ENCODE measurements around the gene RGS17. TPM values are rescaled to one million over a fixed set of nuclear protein-coding genes. Genes with fewer than 3 reads are reported as not detected.
"Not testable (repeated sequence)": the region's sequence is repeated elsewhere in the genome, so short reads cannot be mapped to it uniquely, and the experiment has no call there.

RGS17 gene
- total RNA-seq, 3 donors from 2014 or later (not counting 1 experiment from before 2014, with no cell fraction given): 0.45 to 1.9 (median 0.55) TPM

GRCh38 chr6:153002613-153003365, 128.3 kb downstream of the RGS17 start, which contains the start of gene MTRF1L:
TSS of gene MTRF1L (minus strand) at chr6:153002709. CDS start at chr6:153002685, 24 bp downstream.
- H3K27ac ChIP-seq (ENCODE audit: low read length): peak within 1 kb of the TSS; percentile 86
- intact Hi-C loops (cut with micrococcal nuclease): loop anchor here (2.0 kb wide), 2 partner anchors 20 to 22 kb away; partner anchors contain the start of gene FBXO5
- peaks cover 7% of the 10 kb centered on the region for H3K36me3 ChIP-seq (ENCODE audit: control insufficient read depth, insufficient read depth, low read length)
- H3K4me3 ChIP-seq (ENCODE audit: low read length): peak within 1 kb of the TSS; percentile 92
- TF ChIP-seq, protein P1, sequence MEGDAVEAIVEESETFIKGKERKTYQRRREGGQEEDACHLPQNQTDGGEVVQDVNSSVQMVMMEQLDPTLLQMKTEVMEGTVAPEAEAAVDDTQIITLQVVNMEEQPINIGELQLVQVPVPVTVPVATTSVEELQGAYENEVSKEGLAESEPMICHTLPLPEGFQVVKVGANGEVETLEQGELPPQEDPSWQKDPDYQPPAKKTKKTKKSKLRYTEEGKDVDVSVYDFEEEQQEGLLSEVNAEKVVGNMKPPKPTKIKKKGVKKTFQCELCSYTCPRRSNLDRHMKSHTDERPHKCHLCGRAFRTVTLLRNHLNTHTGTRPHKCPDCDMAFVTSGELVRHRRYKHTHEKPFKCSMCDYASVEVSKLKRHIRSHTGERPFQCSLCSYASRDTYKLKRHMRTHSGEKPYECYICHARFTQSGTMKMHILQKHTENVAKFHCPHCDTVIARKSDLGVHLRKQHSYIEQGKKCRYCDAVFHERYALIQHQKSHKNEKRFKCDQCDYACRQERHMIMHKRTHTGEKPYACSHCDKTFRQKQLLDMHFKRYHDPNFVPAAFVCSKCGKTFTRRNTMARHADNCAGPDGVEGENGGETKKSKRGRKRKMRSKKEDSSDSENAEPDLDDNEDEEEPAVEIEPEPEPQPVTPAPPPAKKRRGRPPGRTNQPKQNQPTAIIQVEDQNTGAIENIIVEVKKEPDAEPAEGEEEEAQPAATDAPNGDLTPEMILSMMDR (IDR thresholded peaks at IDR 0.05): no peak
- peaks cover 18% of the 10 kb centered on the region for H3K4me1 ChIP-seq (ENCODE audit: control insufficient read depth, insufficient read depth, low read length)
- no peaks in the 10 kb centered on the region for H3K9me3 ChIP-seq (ENCODE audit: control insufficient read depth, insufficient read depth, low read length)
- H3K27me3 Mint-ChIP-seq (ENCODE audit: low read depth in 2 of 2): no peaks in the 10 kb centered on the region
- H3K27ac Mint-ChIP-seq: peak within 1 kb of the TSS; percentile 90 to 97
- no peaks in the 10 kb centered on the region for H3K9me3 Mint-ChIP-seq
- H3K4me3 Mint-ChIP-seq: peak within 1 kb of the TSS; percentile 98
- no peaks in the 10 kb centered on the region for H3K36me3 Mint-ChIP-seq
- DNase-seq (peak; percentile 74 to 92), ATAC-seq (peak; percentile 86 to 94 (median 89))
- H3K4me1 Mint-ChIP-seq: peaks cover 42 to 43% of the 10 kb centered on the region in 2 donors
- no peaks in the 10 kb centered on the region for H3K27me3 ChIP-seq (ENCODE audit: control insufficient read depth, insufficient read depth, low read length)
- under 1% methylated on average over 48 of the region's 52 CpGs for WGBS (ENCODE audit: insufficient coverage)

DNA sequence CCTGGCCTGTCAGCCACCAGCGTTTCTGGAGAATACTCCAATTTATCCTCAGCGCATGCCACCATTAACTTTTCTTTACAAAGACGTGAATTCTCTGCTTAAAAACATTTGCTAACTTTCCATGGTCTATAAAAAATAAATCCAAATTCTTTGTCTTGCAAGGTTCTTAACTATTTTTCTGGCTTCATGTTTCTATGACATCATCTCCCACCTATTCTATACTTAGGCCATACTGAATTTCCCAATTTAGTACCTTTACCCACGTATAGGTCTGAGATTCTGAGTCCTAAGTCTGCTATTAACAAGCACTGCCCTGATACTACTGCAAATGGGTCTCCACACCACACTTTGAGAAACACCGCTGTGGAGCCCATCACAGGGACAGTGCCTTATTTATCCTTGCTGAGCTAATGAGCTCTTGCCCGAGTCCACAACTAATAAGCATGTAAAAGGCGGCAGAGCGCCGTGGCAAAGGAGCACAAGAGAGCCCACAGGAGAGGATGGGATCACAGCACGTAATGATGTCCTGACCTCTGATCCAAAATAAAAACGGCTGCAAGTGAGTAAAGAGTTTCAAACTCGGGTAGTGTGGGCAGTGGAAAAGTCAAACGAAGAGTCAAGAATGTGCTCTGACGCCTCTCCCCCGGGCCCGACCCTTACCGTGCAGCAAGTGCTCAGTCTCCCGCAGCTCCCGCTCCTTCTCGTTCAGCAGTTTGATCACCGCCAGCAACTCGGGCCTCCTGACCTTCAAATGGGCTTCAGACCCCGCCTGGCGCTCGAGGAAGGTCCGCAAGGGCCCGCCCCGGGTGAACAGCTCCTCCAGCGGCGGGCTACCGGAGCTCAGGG, 129.1 kb downstream of the RGS17 start:
- Histone ChIP-seq H3K9me3 (ENCODE audit: control insufficient read depth, insufficient read depth, low read length) (no peaks in the 10 kb centered on the region), H3K27me3 (ENCODE audit: control insufficient read depth, insufficient read depth, low read length) (no peaks in the 10 kb centered on the region), H3K4me3 (ENCODE audit: low read length) (peak overlapping the region; percentile 92), H3K4me1 (ENCODE audit: control insufficient read depth, insufficient read depth, low read length) (peaks cover 18% of the 10 kb centered on the region), H3K36me3 (ENCODE audit: control insufficient read depth, insufficient read depth, low read length) (peaks cover 13% of the 10 kb centered on the region), H3K27ac (ENCODE audit: low read length) (peak overlapping the region; percentile 67)
- no peaks in the 10 kb centered on the region for H3K27me3 Mint-ChIP-seq (ENCODE audit: low read depth in 2 of 2)
- H3K4me1 Mint-ChIP-seq: peaks cover 48 to 49% of the 10 kb centered on the region in 2 donors
- peak in 1 of 2 donors; percentile 38 for DNase-seq
- TF ChIP-seq, protein P1 (IDR thresholded peaks at IDR 0.05): peak; percentile 14
- intact Hi-C loops (cut with micrococcal nuclease): loop anchor here (2.0 kb wide), 2 partner anchors 19 to 23 kb away; partner anchors contain the start of gene FBXO5
- peak overlapping the region; percentile 98 for H3K4me3 Mint-ChIP-seq
- peaks cover 4% of the 10 kb centered on the region for H3K36me3 Mint-ChIP-seq
- H3K27ac Mint-ChIP-seq: peak overlapping the region; percentile 90 to 97
- ATAC-seq: no peak
- no peaks in the 10 kb centered on the region for H3K9me3 Mint-ChIP-seq
- WGBS (ENCODE audit: insufficient coverage): 5% methylated on average over 26 of the region's 31 CpGs

DNA sequence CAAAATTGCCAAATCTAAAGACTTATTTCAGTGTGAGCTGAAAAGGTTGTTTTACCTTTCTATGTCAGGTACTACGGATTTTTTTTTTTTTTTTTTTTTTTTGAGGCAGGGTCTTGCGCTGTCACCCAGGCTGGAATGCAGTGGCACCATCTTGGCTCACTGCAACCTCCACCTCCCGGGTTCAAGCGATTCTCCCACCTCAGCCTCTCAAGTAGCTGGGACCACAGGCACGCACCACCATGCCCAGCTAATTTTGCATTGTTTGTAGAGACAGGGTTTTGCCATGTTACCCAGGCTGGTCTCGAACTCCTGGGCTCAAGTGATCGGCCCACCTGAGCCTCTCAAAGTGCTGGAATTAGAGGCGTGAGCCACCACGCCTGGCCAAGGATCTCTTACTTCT, 130.3 kb downstream of the RGS17 start:
- H3K27me3 Mint-ChIP-seq (ENCODE audit: low read depth in 2 of 2); H3K27ac ChIP-seq (ENCODE audit: low read length): not testable (repeated sequence)

DNA sequence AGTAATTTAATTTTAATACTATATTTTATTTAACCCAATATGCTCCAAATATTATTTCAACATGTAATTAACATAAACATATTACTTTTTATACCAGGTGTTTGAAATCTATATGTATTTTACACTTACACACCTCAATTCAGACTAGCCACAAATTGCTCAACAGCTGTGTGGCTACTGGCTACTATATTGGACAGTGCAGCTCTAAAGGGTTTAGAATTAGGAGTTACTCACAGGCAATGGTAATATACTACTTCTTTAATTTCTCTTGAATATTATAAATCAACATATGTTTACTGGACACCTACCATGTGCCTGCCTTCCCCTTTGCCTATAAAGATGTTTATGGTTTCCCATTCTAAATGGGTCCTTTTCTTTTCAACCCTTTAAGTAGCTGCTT, 130.8 kb downstream of the RGS17 start:
- Histone ChIP-seq H3K4me3 (ENCODE audit: low read length) (no peak overlapping the region), H3K9me3 (ENCODE audit: control insufficient read depth, insufficient read depth, low read length) (no peaks in the 10 kb centered on the region), H3K27me3 (ENCODE audit: control insufficient read depth, insufficient read depth, low read length) (no peaks in the 10 kb centered on the region), H3K4me1 (ENCODE audit: control insufficient read depth, insufficient read depth, low read length) (peaks cover 18% of the 10 kb centered on the region), H3K27ac (ENCODE audit: low read length) (no peak overlapping the region), H3K36me3 (ENCODE audit: control insufficient read depth, insufficient read depth, low read length) (peaks cover 17% of the 10 kb centered on the region)
- ATAC-seq (no peak), DNase-seq (no peak)
- peaks cover 9% of the 10 kb centered on the region for H3K36me3 Mint-ChIP-seq
- H3K27ac Mint-ChIP-seq: peak overlapping the region; percentile 54 to 97
- H3K27me3 Mint-ChIP-seq (ENCODE audit: low read depth in 2 of 2): no peaks in the 10 kb centered on the region
- H3K9me3 Mint-ChIP-seq: no peaks in the 10 kb centered on the region
- intact Hi-C loops (cut with micrococcal nuclease): no loop called here
- TF ChIP-seq, protein P1 (IDR thresholded peaks at IDR 0.05): no peak
- H3K4me3 Mint-ChIP-seq: peak overlapping the region; percentile 69
- H3K4me1 Mint-ChIP-seq: peaks cover 59 to 63% of the 10 kb centered on the region in 2 donors

More for the DNA sequence above, 130.3 kb downstream of the RGS17 start:
- Mint-ChIP-seq H3K4me1 (peaks cover 59 to 61% of the 10 kb centered on the region in 2 donors), H3K27ac (peak overlapping the region; percentile 90 to 97), H3K4me3 (peak overlapping the region; percentile 98)
- H3K9me3 ChIP-seq (ENCODE audit: control insufficient read depth, insufficient read depth, low read length); ATAC-seq; H3K4me3 ChIP-seq (ENCODE audit: low read length); H3K9me3 Mint-ChIP-seq; H3K27me3 ChIP-seq (ENCODE audit: control insufficient read depth, insufficient read depth, low read length); H3K36me3 Mint-ChIP-seq; DNase-seq; intact Hi-C loops (cut with micrococcal nuclease): not testable (repeated sequence)
- WGBS (ENCODE audit: insufficient coverage): 99% methylated on average over 9 of the region's 9 CpGs
- H3K36me3 ChIP-seq (ENCODE audit: control insufficient read depth, insufficient read depth, low read length): peaks cover 14% of the 10 kb centered on the region
- peaks cover 18% of the 10 kb centered on the region for H3K4me1 ChIP-seq (ENCODE audit: control insufficient read depth, insufficient read depth, low read length)

- H3K27ac ChIP-seq (ENCODE audit: low read length); H3K27me3 Mint-ChIP-seq (ENCODE audit: low read depth in 2 of 2); H3K4me3 ChIP-seq (ENCODE audit: low read length); H3K36me3 Mint-ChIP-seq; ATAC-seq; H3K9me3 Mint-ChIP-seq; H3K9me3 ChIP-seq (ENCODE audit: control insufficient read depth, insufficient read depth, low read length); DNase-seq; H3K27me3 ChIP-seq (ENCODE audit: control insufficient read depth, insufficient read depth, low read length); intact Hi-C loops (cut with micrococcal nuclease): not testable (repeated sequence)
- 92% methylated on average over 2 of the region's 2 CpGs for WGBS (ENCODE audit: insufficient coverage)
- Mint-ChIP-seq H3K4me1 (peaks cover 59 to 63% of the 10 kb centered on the region in 2 donors), H3K4me3 (peak overlapping the region; percentile 45), H3K27ac (peak overlapping the region; percentile 28 to 54)
- Histone ChIP-seq H3K4me1 (ENCODE audit: control insufficient read depth, insufficient read depth, low read length) (peaks cover 18% of the 10 kb centered on the region), H3K36me3 (ENCODE audit: control insufficient read depth, insufficient read depth, low read length) (peaks cover 22% of the 10 kb centered on the region)
These were observed 131.5 kb downstream of the RGS17 start for GRCh38 chr6:152999538-152999937.
